ENCODE results near the gene PDE4D. TPM values are rescaled to one million over a fixed set of nuclear protein-coding genes. Genes with fewer than 3 reads are reported as not detected.

PDE4D gene
- total RNA-seq, 2 experiments from 2014 or later: 164 to 175 TPM

GRCh38 chr5:59256331-59256730 is 637.2 kb downstream of the PDE4D start:
- POLR2A ChIA-PET: no interaction called here
- no peak overlapping the region for H3K4me3 ChIP-seq (ENCODE audit: low read length)
- CTCF ChIA-PET: interaction anchor here (1.4 kb wide), 1 partner anchor 13 kb away, joined by 3 read pairs; no protein-coding TSS in a partner anchor
- no peaks in the 10 kb centered on the region for H3K9me3 ChIP-seq (ENCODE audit: control insufficient read depth in 1 of 2, insufficient read depth in 1 of 2, low read length in 2 of 2)
- Mint-ChIP-seq H3K4me1 (ENCODE audit: low read depth) (no peaks in the 10 kb centered on the region), H3K27ac (no peak overlapping the region), H3K4me3 (no peak overlapping the region), H3K27me3 (peaks cover 10% of the 10 kb centered on the region), H3K9me3 (no peaks in the 10 kb centered on the region), H3K36me3 (ENCODE audit: low read depth) (no peaks in the 10 kb centered on the region)
- no peaks in the 10 kb centered on the region for H3K4me1 ChIP-seq (ENCODE audit: insufficient read depth, low read length)
- no peaks in the 10 kb centered on the region for H3K36me3 ChIP-seq (ENCODE audit: insufficient read depth, low read length)
- H3K27me3 ChIP-seq (ENCODE audit: control insufficient read depth in 1 of 2, insufficient read depth in 2 of 2, low read length in 2 of 2): peaks cover 0 to 6% of the 10 kb centered on the region in 2 experiments
- no peak overlapping the region for H3K27ac ChIP-seq (ENCODE audit: low read depth in 1 of 2, low read length in 2 of 2)
- TF ChIP-seq, protein P1, sequence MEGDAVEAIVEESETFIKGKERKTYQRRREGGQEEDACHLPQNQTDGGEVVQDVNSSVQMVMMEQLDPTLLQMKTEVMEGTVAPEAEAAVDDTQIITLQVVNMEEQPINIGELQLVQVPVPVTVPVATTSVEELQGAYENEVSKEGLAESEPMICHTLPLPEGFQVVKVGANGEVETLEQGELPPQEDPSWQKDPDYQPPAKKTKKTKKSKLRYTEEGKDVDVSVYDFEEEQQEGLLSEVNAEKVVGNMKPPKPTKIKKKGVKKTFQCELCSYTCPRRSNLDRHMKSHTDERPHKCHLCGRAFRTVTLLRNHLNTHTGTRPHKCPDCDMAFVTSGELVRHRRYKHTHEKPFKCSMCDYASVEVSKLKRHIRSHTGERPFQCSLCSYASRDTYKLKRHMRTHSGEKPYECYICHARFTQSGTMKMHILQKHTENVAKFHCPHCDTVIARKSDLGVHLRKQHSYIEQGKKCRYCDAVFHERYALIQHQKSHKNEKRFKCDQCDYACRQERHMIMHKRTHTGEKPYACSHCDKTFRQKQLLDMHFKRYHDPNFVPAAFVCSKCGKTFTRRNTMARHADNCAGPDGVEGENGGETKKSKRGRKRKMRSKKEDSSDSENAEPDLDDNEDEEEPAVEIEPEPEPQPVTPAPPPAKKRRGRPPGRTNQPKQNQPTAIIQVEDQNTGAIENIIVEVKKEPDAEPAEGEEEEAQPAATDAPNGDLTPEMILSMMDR (IDR thresholded peaks at IDR 0.05): no peak
- DNase-seq (no peak), ATAC-seq (ENCODE audit: poor library complexity) (no peak)
- intact Hi-C loops (cut with DNase I, micrococcal nuclease): no loop called here

DNA sequence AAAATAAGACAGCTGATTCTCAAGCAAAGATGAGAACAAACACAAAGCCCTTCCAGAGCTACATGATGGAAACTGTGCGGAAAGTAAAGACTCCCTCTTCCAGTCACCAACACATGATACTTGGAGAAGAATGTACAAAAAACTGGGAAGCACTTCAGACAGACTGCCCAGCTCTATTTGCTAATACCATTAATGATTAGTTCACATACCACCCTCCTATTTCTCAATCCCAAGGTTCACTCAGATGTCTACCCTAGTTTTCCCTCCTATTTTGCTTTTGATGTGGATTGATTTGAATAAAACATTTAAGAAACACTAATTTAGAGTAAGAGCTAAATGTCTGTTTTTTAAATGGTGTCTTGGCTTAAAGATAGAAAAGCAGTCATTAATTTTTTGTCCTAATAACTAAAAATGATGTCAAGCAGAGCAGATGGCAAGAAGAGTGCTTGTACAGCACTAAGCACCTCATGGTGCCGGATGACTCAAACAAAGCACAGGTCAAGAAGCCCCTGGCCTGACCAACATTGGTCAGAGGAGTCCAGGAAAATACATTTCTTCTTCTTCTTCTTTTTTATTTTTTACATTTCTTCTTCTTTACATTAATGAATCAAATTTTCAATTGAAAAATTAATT is 639.4 kb downstream of the PDE4D start:
- TF ChIP-seq, protein P1 (IDR thresholded peaks at IDR 0.05): no peak
- H3K36me3 ChIP-seq (ENCODE audit: insufficient read depth, low read length): no peaks in the 10 kb centered on the region
- no peaks in the 10 kb centered on the region for H3K4me1 ChIP-seq (ENCODE audit: insufficient read depth, low read length)
- no peak for DNase-seq
- intact Hi-C loops (cut with DNase I, micrococcal nuclease): no loop called here
- H3K4me3 ChIP-seq (ENCODE audit: low read length): no peak overlapping the region
- no peaks in the 10 kb centered on the region for H3K4me1 Mint-ChIP-seq (ENCODE audit: low read depth)
- H3K9me3 ChIP-seq (ENCODE audit: control insufficient read depth in 1 of 2, insufficient read depth in 1 of 2, low read length in 2 of 2): no peaks in the 10 kb centered on the region
- no peaks in the 10 kb centered on the region for H3K36me3 Mint-ChIP-seq (ENCODE audit: low read depth)
- ChIA-PET CTCF (interaction anchor here (1.2 kb wide), 1 partner anchor 17 kb away, joined by 3 read pairs; no protein-coding TSS in a partner anchor), POLR2A (no interaction called here)
- H3K27ac ChIP-seq (ENCODE audit: low read depth in 1 of 2, low read length in 2 of 2): no peak overlapping the region
- H3K9me3 Mint-ChIP-seq: no peaks in the 10 kb centered on the region
- peaks cover 12% of the 10 kb centered on the region for H3K27me3 Mint-ChIP-seq
- peaks cover 0 to 6% of the 10 kb centered on the region in 2 experiments for H3K27me3 ChIP-seq (ENCODE audit: control insufficient read depth in 1 of 2, insufficient read depth in 2 of 2, low read length in 2 of 2)
- H3K27ac Mint-ChIP-seq: no peak overlapping the region
- H3K4me3 Mint-ChIP-seq: no peak overlapping the region
- ATAC-seq (ENCODE audit: poor library complexity): no peak

DNA sequence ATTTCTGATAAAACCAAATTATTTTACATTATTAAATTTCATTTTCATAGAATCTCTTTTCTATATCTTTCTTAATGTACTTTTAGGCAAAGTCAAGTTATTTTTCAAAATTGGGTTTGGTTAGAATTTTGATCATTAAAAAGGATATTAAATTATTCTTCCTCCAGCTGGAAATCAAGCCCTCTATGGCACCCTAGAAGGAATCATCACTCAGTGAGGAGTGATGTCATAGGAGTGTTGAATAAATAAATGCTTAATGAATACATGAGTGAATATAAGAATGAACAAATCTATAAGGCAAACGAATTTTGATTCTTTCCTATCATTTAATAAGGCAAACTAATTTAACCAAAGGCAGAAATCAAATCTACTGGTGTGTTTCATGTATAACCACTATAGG is 639.9 kb downstream of the PDE4D start:
- ChIA-PET POLR2A (no interaction called here), CTCF (interaction anchor here (1.2 kb wide), 1 partner anchor 17 kb away, joined by 3 read pairs; no protein-coding TSS in a partner anchor)
- no peak overlapping the region for H3K27ac ChIP-seq (ENCODE audit: low read depth in 1 of 2, low read length in 2 of 2)
- H3K27me3 ChIP-seq (ENCODE audit: control insufficient read depth in 1 of 2, insufficient read depth in 2 of 2, low read length in 2 of 2): peaks cover 0 to 6% of the 10 kb centered on the region in 2 experiments
- no peak overlapping the region for H3K4me3 Mint-ChIP-seq
- DNase-seq: no peak
- H3K36me3 ChIP-seq (ENCODE audit: insufficient read depth, low read length): no peaks in the 10 kb centered on the region
- H3K4me1 Mint-ChIP-seq (ENCODE audit: low read depth): no peaks in the 10 kb centered on the region
- ATAC-seq (ENCODE audit: poor library complexity): no peak
- H3K9me3 Mint-ChIP-seq: no peaks in the 10 kb centered on the region
- no peaks in the 10 kb centered on the region for H3K9me3 ChIP-seq (ENCODE audit: control insufficient read depth in 1 of 2, insufficient read depth in 1 of 2, low read length in 2 of 2)
- H3K4me1 ChIP-seq (ENCODE audit: insufficient read depth, low read length): no peaks in the 10 kb centered on the region
- TF ChIP-seq, protein P1 (IDR thresholded peaks at IDR 0.05): no peak
- no peaks in the 10 kb centered on the region for H3K36me3 Mint-ChIP-seq (ENCODE audit: low read depth)
- H3K27ac Mint-ChIP-seq: no peak overlapping the region
- H3K27me3 Mint-ChIP-seq: peaks cover 12% of the 10 kb centered on the region
- intact Hi-C loops (cut with DNase I, micrococcal nuclease): no loop called here
- H3K4me3 ChIP-seq (ENCODE audit: low read length): no peak overlapping the region
